Measurements from ENCODE around the gene ARMC2. TPM values are rescaled to one million over a fixed set of nuclear protein-coding genes. Genes with fewer than 3 reads are reported as not detected.

Gene ARMC2
- total and polyA plus RNA-seq, 2 experiments from 2014 or later, result 2.7 to 4.4 TPM

DNA sequence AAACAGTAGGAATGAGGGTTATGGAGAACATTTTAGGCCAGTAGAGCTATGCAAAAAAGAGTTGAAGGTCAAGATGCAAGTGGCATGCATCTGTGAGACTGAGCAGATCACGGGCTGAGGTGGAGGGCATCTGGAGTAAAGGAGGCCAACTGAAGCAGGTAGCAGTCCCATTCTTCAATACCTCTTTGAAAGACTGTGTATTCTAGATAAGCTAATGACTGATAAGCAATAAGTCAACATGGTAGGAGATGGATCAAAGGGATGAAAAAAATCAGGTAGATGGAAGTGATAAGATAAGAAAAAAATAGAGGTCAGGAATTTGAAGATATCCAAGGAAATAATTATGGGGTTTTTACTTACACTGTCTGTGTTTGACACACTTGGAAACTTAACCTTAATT is 55.6 kb downstream of the ARMC2 start:
- Mint-ChIP-seq H3K4me3 (no peak overlapping the region), H3K36me3 (ENCODE audit: low read depth) (no peaks in the 10 kb centered on the region), H3K9me3 (no peaks in the 10 kb centered on the region), H3K27me3 (ENCODE audit: insufficient read depth, low read depth, poor library complexity) (no peaks in the 10 kb centered on the region), H3K4me1 (peaks cover 4% of the 10 kb centered on the region; the same call in 1 of the 3 replicates), H3K27ac (no peak overlapping the region)
- Histone ChIP-seq H2AFZ (no peak overlapping the region), H3F3A (replicated peaks; ENCODE audit: low read depth) (no peaks in the 10 kb centered on the region), H3K36me3 (ENCODE audit: insufficient read depth) (no peaks in the 10 kb centered on the region), H3K27me3 (ENCODE audit: insufficient read depth) (no peaks in the 10 kb centered on the region), H3K27ac (ENCODE audit: low read depth) (no peak overlapping the region), H3K4me3 (no peak overlapping the region), H3K4me1 (ENCODE audit: insufficient read depth) (no peaks in the 10 kb centered on the region), H3K4me2 (no peak overlapping the region), H4K20me1 (replicated peaks; ENCODE audit: insufficient read depth) (no peaks in the 10 kb centered on the region), H3K79me2 (replicated peaks; ENCODE audit: insufficient read depth) (no peaks in the 10 kb centered on the region), H3K9me2 (ENCODE audit: insufficient read depth) (no peaks in the 10 kb centered on the region)
- DNase-seq (ENCODE audit: low spot score) (no peak), ATAC-seq (no peak)
- TF ChIP-seq ZNF462 (CRISPR knock-in tag; IDR thresholded peaks at IDR 0.05) (no peak), ZNF331 (CRISPR knock-in tag; IDR thresholded peaks at IDR 0.05; ENCODE audit: low read depth) (no peak), JUNB (IDR thresholded peaks at IDR 0.05; ENCODE audit: unreplicated experiment) (no peak), POLR2AphosphoS5 (IDR thresholded peaks at IDR 0.05; ENCODE audit: low read depth) (no peak), CTCF (conservative IDR thresholded peaks at IDR 0.05; ENCODE audit: low read depth in 2 of 2) (no peak), EZH2 (IDR thresholded peaks at IDR 0.05; ENCODE audit: low read depth, unreplicated experiment) (no peak), NANOG (IDR thresholded peaks at IDR 0.05; ENCODE audit: borderline replicate concordance) (no peak), ZNF114 (CRISPR knock-in tag; IDR thresholded peaks at IDR 0.05) (no peak), STAT1 (IDR thresholded peaks at IDR 0.05; ENCODE audit: unreplicated experiment) (no peak), CREB1 (CRISPR knock-in tag; IDR thresholded peaks at IDR 0.05; ENCODE audit: low read depth) (no peak), EZH2phosphoT487 (IDR thresholded peaks at IDR 0.05; ENCODE audit: unreplicated experiment) (no peak)
- TF ChIP-seq, protein P1, sequence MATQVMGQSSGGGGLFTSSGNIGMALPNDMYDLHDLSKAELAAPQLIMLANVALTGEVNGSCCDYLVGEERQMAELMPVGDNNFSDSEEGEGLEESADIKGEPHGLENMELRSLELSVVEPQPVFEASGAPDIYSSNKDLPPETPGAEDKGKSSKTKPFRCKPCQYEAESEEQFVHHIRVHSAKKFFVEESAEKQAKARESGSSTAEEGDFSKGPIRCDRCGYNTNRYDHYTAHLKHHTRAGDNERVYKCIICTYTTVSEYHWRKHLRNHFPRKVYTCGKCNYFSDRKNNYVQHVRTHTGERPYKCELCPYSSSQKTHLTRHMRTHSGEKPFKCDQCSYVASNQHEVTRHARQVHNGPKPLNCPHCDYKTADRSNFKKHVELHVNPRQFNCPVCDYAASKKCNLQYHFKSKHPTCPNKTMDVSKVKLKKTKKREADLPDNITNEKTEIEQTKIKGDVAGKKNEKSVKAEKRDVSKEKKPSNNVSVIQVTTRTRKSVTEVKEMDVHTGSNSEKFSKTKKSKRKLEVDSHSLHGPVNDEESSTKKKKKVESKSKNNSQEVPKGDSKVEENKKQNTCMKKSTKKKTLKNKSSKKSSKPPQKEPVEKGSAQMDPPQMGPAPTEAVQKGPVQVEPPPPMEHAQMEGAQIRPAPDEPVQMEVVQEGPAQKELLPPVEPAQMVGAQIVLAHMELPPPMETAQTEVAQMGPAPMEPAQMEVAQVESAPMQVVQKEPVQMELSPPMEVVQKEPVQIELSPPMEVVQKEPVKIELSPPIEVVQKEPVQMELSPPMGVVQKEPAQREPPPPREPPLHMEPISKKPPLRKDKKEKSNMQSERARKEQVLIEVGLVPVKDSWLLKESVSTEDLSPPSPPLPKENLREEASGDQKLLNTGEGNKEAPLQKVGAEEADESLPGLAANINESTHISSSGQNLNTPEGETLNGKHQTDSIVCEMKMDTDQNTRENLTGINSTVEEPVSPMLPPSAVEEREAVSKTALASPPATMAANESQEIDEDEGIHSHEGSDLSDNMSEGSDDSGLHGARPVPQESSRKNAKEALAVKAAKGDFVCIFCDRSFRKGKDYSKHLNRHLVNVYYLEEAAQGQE (IDR thresholded peaks at IDR 0.05; ENCODE audit: unreplicated experiment), result no peak
- TF ChIP-seq, protein P2, sequence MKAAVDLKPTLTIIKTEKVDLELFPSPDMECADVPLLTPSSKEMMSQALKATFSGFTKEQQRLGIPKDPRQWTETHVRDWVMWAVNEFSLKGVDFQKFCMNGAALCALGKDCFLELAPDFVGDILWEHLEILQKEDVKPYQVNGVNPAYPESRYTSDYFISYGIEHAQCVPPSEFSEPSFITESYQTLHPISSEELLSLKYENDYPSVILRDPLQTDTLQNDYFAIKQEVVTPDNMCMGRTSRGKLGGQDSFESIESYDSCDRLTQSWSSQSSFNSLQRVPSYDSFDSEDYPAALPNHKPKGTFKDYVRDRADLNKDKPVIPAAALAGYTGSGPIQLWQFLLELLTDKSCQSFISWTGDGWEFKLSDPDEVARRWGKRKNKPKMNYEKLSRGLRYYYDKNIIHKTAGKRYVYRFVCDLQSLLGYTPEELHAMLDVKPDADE (IDR thresholded peaks at IDR 0.05), result no peak

Measured in GM23338 (cell line).